ENCODE measurements around the gene NOTCH2.

NOTCH2 gene

DNA sequence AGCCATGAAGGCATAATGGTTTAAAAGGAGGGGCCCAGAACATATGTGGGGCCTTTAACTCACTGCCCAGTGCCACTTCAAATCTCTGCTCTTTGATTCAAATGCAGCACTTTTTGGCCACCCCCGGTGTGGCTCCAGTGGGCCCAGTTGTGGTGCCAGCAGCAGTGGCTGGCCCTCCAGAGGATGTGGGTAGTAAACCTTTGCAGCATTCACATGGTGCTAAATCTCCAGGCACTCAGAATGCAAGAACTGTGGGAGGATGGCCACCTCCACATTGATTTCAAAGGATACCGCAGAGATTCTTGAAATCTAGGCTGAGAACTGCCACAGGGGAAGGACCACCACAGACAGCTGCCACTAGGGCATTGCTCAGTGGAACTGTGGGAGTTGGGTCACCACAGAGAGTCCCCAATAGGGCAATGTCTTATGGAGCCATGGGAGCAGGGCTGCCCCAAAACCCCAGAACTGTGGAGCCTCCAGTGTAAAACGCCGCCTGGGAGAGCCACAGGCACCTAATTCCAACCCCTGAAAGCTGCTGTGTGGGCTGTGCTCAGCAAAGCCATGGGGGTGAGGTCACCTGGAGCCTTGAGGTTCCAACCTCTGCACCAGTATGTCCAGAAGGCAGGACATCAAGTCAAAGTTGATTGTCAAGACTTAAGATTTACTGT lies 166.6 kb downstream of the NOTCH2 start:
- DNase-seq = no peak

- DNase-seq = no peak
Observed at GRCh38 chr1:119898981-119899720, 170.3 kb downstream of the NOTCH2 start.

DNA sequence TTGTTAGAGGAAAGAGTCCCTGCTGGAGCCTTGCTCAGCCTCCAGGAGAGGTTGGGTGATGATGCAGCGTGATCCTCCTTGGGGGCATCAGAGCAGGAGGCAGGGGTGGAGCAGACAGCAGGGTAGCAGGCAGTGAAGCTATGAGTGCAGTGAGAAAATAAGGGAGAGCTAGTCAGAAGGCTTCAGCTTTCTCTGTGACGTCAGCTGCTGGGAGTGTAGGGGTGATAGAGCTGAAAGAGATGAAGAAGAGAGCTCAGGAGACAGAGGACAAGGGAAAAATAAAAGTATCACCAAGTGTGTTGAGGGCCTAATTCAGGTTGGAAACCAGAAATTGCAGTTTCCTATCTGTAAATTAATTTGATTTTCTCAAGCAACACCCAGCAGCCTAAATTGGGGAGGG lies 170.9 kb downstream of the NOTCH2 start:
- DNase-seq = no peak

GRCh38 chr1:119896303-119896702 lies 173.2 kb downstream of the NOTCH2 start, which contains the start of gene ADAM30:
Gene ADAM30 (minus strand): TSS chr1:119896515. CDS start chr1:119896336, 179 bp downstream.
- DNase-seq = no peak

GRCh38 chr1:119895102-119895501 lies 174.4 kb downstream of the NOTCH2 start:
- DNase-seq = no peak

- DNase-seq = no peak
Observed at GRCh38 chr1:119893827-119894700, 175.4 kb downstream of the NOTCH2 start.

DNA sequence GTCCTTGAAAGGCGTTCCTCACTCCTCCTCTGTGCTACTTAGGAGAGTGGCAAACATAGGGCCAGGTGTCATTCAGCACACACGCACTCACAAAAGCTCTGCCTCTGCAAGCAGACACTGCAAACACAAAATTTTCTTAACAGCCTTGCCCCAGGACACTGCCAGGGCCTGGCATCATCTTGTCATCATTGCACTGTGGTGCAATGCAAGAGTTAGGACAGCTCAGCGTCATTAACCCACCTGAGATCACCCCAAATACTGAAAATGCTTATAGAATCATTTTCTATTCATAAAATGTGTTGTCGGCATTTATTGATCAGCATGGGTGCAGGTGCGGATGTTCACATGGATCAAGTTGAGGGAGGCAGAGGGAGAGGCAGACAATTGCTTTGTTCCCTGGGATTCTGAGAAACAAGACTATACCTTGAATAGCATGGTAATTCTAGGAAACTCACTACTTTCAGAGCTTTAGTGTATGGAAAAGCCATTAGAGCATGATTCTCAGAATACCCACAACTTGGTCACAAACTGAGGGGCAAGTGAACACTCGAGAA lies 176.1 kb downstream of the NOTCH2 start:
- DNase-seq = no peak

DNA sequence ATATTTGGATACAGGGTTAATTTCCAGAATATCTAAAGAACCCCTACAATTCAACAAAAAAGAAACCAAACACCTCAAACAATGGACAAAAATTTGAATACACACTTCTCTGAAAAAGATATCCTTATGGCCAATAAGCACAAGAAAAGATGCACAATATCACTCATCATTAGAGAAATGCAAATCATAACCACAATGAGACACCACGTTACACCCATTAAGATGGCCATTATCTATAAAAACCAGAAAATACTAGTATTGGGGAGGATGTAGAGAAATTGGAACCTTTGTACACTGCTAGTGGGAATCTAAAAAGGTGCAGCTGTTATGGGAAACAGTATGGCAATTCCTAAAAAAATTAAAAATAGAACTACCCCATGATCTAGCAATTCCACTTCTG lies 178.1 kb downstream of the NOTCH2 start:
- no peak for DNase-seq

GRCh38 chr1:119888476-119888875 lies 181.0 kb downstream of the NOTCH2 start:
- DNase-seq = no peak

- DNase-seq = no peak
Observed at GRCh38 chr1:119887427-119887826, 182.0 kb downstream of the NOTCH2 start.

GRCh38 chr1:119885903-119886783 lies 183.3 kb downstream of the NOTCH2 start:
- DNase-seq = peak; percentile 62

- no peak for DNase-seq
Observed at GRCh38 chr1:119884711-119885110, 184.8 kb downstream of the NOTCH2 start.

GRCh38 chr1:119883826-119884225 lies 185.6 kb downstream of the NOTCH2 start:
- no peak for DNase-seq

- no peak for DNase-seq
Observed at GRCh38 chr1:119882132-119883049, 187.1 kb downstream of the NOTCH2 start.

DNA sequence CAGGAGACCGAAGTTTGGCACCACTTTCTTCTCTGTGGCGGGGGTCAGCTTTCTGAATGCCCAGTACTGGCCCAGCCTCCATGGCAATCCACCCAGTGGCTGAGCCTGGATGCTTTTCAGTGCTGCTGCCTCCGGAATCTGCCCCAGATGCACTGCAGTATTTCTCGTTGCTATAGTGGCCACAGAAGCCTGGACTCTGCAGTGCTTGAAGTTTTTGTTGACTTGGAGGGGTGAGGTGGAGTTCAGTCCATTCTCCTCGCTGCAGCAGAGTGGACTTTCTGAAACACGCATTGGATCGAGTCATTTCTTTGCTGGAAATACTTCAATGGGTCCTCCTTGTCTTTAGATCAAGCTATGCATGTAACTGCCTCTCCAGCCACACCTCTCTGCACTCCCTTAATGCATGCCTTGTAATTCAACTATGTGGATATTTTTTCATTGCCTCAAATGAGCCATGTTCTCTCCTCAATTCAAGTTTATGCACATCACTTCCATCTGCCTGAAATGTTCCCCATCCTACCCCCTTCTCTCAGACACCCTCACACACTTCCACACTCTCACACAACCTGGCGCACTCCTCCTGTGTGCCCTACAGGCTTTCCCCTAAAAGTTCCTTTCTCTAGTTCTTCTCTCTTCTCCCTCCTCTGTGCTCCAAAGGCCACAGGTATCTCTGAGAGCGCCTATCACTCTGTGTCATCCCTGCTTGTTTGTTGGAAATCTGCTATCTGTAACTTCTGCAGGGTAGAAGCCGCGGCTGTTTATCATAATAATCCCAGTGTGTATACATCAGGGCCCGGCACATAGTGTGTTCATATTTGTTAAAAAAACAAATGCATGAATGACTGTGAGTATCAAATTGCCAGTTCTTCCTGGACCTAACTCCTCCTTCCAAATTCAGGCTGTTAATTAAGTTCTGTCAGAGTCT lies 189.7 kb downstream of the NOTCH2 start:
- DNase-seq = no peak

GRCh38 chr1:119878171-119878570 lies 191.3 kb downstream of the NOTCH2 start:
- no peak for DNase-seq

DNA sequence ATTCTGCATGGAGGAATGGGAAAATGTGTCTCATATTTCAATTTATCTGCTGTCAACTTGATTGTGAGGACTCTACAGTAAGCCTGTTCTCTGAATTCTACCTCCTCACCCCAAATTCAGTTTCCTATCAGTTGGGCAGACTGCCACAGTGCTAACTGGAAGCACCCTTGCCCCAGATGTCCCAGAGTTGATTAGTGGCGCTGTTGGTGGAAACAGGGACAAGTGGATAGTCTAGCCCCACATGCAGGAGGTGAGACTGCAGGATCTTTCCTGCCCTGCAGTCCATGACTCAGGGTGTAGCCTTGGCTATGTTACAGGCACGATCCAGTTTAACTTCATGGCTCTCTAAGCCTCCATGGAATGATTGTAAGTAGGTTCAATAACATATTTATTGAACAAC lies 195.3 kb downstream of the NOTCH2 start:
- no peak for DNase-seq

DNA sequence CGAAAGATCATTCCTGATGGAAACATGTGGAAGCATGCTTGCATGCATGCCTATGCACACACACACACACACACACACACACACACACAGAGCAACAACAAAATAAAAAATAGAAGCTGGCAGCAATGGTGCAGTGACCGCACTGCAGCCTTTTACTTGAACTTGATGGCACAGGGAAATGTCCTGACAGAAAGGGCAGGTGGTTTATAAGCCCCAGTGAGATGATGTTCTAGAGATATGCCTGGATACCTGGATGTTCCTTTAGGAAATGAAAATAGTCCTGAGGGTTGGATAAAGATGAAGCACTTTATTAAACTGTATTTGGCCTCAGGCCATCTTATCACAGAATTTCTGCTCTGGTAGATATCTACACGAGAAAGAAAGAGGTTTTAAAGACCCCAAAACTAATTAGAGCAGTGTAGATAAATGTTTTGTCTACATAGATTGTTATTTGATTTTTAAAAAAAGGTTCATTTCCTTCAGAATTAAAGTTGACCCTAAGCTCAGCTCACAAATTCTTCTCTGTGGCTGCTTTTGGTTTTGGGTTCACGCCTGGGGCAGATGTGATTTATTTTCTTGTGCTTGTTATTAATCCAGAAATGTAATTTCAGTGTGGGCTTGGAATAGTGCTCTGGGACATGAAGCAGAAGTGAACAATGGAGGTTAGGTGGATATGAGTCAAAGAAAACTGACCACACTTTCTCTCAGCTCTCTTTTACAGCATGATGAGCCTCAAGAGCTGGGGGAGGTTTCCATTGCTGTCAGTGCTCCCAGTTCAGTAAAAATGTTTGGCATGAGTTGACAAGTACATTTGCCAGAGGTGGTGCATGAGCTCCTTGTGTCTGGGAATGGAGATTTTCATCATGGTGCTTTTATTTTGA lies 196.1 kb downstream of the NOTCH2 start:
- DNase-seq = no peak

DNA sequence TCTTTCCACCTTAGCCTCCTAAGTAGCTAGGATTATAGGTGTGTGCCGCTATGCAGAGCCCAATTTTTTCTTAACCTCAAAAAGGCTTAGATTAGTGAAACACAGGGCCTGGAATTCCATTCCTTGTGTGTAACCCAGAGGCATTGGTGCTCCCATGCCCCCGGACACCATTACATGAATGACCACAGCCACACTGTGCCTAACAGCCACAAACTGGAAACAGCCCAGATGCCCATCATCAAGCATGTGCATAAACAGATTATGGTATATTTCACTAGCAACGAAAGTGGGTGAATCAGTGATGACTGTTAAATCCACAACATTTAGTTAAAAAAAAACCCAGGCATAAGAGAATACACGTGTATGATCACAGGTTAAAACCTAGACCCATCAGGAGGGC lies 197.6 kb downstream of the NOTCH2 start:
- no peak for DNase-seq
